SK-N-MC (cell line): Measurements from ENCODE around the gene FADS3.
A peak's percentile ranks its signal among the peaks of the same experiment; 100 is the strongest.

Experiments
- DNase-seq: peaks from one replicate; pipeline ENCODE4 v3.0.0-alpha.2; 2011; ENCODE audit warnings: low read depth, low spot score
- H3K27ac ChIP-seq: fragments of 200-600 bp; sonication (generic); 2 replicates; pipeline ENCODE4 v1.5.1; 2016; ENCODE audit warnings: mixed run types
- H3K36me3 ChIP-seq: fragments of 200-600 bp; sonication (generic); 2 replicates; pipeline ENCODE4 v1.6.1; 2017; ENCODE audit warnings: antibody characterized with exemption, low read length, mixed read lengths; ENCODE audit not compliant: insufficient read depth
- H3K4me3 ChIP-seq: fragments of 200-600 bp; sonication (generic); 2 replicates; pipeline ENCODE4 v1.5.1; 2016
- H3K9ac ChIP-seq: fragments of 200-600 bp; sonication (generic); 2 replicates; pipeline ENCODE4 v1.8.0; 2017; ENCODE audit warnings: mixed run types, mixed read lengths; ENCODE audit not compliant: insufficient read length
- H3K9me3 ChIP-seq: fragments of 200-600 bp; sonication (generic); 2 replicates; pipeline ENCODE4 v1.6.1; 2017; ENCODE audit warnings: low read depth, mild to moderate bottlenecking, antibody characterized with exemption, low read length, moderate library complexity, mixed read lengths
- EZH2 ChIP-seq: fragments of 200-600 bp; sonication (generic); IDR thresholded peaks from one replicate; pipeline ENCODE4 v1.6.1; 2017; ENCODE audit warnings: antibody characterized with exemption
- FOXP2 ChIP-seq: optimal IDR thresholded peaks from 2 replicates; pipeline ENCODE3; 2011; ENCODE audit warnings: mild to moderate bottlenecking, moderate library complexity; ENCODE audit not compliant: insufficient read depth; ENCODE audit errors: extremely low read length, control extremely low read depth
- POLR2AphosphoS5 ChIP-seq: IDR thresholded peaks from 2 replicates; pipeline ENCODE4 v1.6.1; 2012; ENCODE audit warnings: mild to moderate bottlenecking, low read depth, low read length, borderline replicate concordance

FADS3 gene

GRCh38 chr11:61828629-61829407, 62.5 kb downstream of the FADS3 start:
- DNase-seq: no peak
- H3K27ac ChIP-seq: peak overlapping the region; percentile 99
- H3K9me3 ChIP-seq: no peaks in the 10 kb centered on the region
- peaks cover 19% of the 10 kb centered on the region for H3K36me3 ChIP-seq
- TF ChIP-seq POLR2AphosphoS5 (no peak; the same call in 1 of the 2 replicates), EZH2 (no peak), FOXP2 (no peak)
- H3K4me3 ChIP-seq: peak overlapping the region; percentile 86
- peak overlapping the region; percentile 85 for H3K9ac ChIP-seq

GRCh38 chr11:61828379-61828628, 63.0 kb downstream of the FADS3 start:
- peak overlapping the region; percentile 99 for H3K27ac ChIP-seq
- TF ChIP-seq POLR2AphosphoS5 (no peak), FOXP2 (no peak), EZH2 (no peak)
- no peaks in the 10 kb centered on the region for H3K9me3 ChIP-seq
- peak overlapping the region; percentile 86 for H3K4me3 ChIP-seq
- peaks cover 15% of the 10 kb centered on the region; the same call in 1 of the 2 replicates for H3K36me3 ChIP-seq
- DNase-seq: no peak
- peak overlapping the region; percentile 85 for H3K9ac ChIP-seq

GRCh38 chr11:61827571-61828378, 63.6 kb downstream of the FADS3 start, which contains the start of gene FADS2:
Gene FADS2, plus strand, starts transcription at chr11:61828300. Its CDS starts 91 bp downstream, at chr11:61828391.
- H3K27ac ChIP-seq: peak within 1 kb of the TSS; percentile 99

GRCh38 chr11:61826930-61827570, 64.3 kb downstream of the FADS3 start:
- Histone ChIP-seq H3K4me3 (peak overlapping the region; percentile 86; the same call in 1 of the 2 replicates), H3K9me3 (no peaks in the 10 kb centered on the region), H3K27ac (peak overlapping the region; percentile 99), H3K9ac (peak overlapping the region; percentile 85), H3K36me3 (peaks cover 15% of the 10 kb centered on the region; the same call in 1 of the 2 replicates)
- TF ChIP-seq POLR2AphosphoS5 (no peak), EZH2 (no peak), FOXP2 (no peak)
- no peak for DNase-seq

More at GRCh38 chr11:61827571-61828378, 63.6 kb downstream of the FADS3 start, which contains the start of gene FADS2:
- Histone ChIP-seq H3K9ac (peak within 1 kb of the TSS; percentile 85), H3K36me3 (peaks cover 15% of the 10 kb centered on the region; the same call in 1 of the 2 replicates), H3K4me3 (peak within 1 kb of the TSS; percentile 86), H3K9me3 (no peaks in the 10 kb centered on the region)
- TF ChIP-seq POLR2AphosphoS5: peak; percentile 97
- TF ChIP-seq FOXP2: peak; percentile 80
- no peak for TF ChIP-seq EZH2
- no peak for DNase-seq
